ENCODE measurements around the gene MAU2. TPM values are rescaled to one million over a fixed set of nuclear protein-coding genes. Genes with fewer than 3 reads are reported as not detected.

Gene MAU2
- total RNA-seq, 2 donors from 2014 or later, result 26.2 to 35.5 TPM

GRCh38 chr19:19399733-19400433, 79.3 kb downstream of the MAU2 start:
- ATAC-seq, result peak in 1 of 2 donors; percentile 8
- intact Hi-C loops (cut with DNase I), result no loop called here
- DNase-seq, result no peak

GRCh38 chr19:19402656-19403372, 82.2 kb downstream of the MAU2 start:
- DNase-seq (no peak), ATAC-seq (no peak)
- intact Hi-C loops (cut with DNase I), result no loop called here

- intact Hi-C loops (cut with DNase I), result no loop called here
- DNase-seq, result no peak
- ATAC-seq, result no peak
Measured at GRCh38 chr19:19403373-19403901, 82.8 kb downstream of the MAU2 start.

GRCh38 chr19:19404879-19405860, 84.5 kb downstream of the MAU2 start, which contains the start of gene GATAD2A:
GATAD2A (plus strand) TSS chr19:19405675; CDS start chr19:19465346, 59,671 bp downstream.
- DNase-seq (peak; percentile 96), ATAC-seq (peak; percentile 95 to 96)
- intact Hi-C loops (cut with DNase I), result no loop called here

- intact Hi-C loops (cut with DNase I), result no loop called here
- ATAC-seq (peak in 1 of 2 donors; percentile 18), DNase-seq (peak; percentile 68)
Measured at GRCh38 chr19:19405971-19406877, 85.6 kb downstream of the MAU2 start.

GRCh38 chr19:19406878-19407632, 86.4 kb downstream of the MAU2 start:
- ATAC-seq (peak in 1 of 2 donors; percentile 6), DNase-seq (no peak)
- intact Hi-C loops (cut with DNase I), result no loop called here

- intact Hi-C loops (cut with DNase I), result no loop called here
- ATAC-seq (no peak), DNase-seq (no peak)
Measured at GRCh38 chr19:19407633-19407930, 87.0 kb downstream of the MAU2 start.

Other genes with a start within 250 kb of the MAU2 start
- 10 to 100 TPM; 19.1 to 21.2 TPM for gene TMEM161A, start 182.4 kb upstream of the MAU2 start, total RNA-seq
- gene MEF2B, start 150.6 kb upstream of the MAU2 start, total RNA-seq, result under 1 TPM; 0.21 to 0.55 TPM
- 10 to 100 TPM; 20.1 to 24.0 TPM for gene BORCS8, start 128.7 kb upstream of the MAU2 start, total RNA-seq
- gene RFXANK, start 128.6 kb upstream of the MAU2 start, total RNA-seq, result 10 to 100 TPM; 40.7 to 46.2 TPM
- 10 to 100 TPM in 1 of 2 donors, 1 to 10 TPM in 1; 9.4 to 11.2 TPM for gene NR2C2AP, start 117.4 kb upstream of the MAU2 start, total RNA-seq
- gene NCAN, start 108.9 kb upstream of the MAU2 start, total RNA-seq, result not detected
- gene TM6SF2, start 47.5 kb upstream of the MAU2 start, total RNA-seq, result 1 to 10 TPM in 1 of 2 donors, under 1 TPM in 1; 0.59 to 1.4 TPM
- 10 to 100 TPM; 33.5 to 40.5 TPM for gene SUGP1, start 320 bp upstream of the MAU2 start, total RNA-seq
- gene GATAD2A, start 84.8 kb downstream of the MAU2 start, total RNA-seq, result 10 to 100 TPM; 34.2 to 62.3 TPM
- under 1 TPM; 0.50 to 0.88 TPM for gene TSSK6, start 194.7 kb downstream of the MAU2 start, total RNA-seq
- gene NDUFA13, start 195.4 kb downstream of the MAU2 start, total RNA-seq, result 100 to 1,000 TPM; 850 to 852 TPM
- gene YJEFN3, start 208.1 kb downstream of the MAU2 start, total RNA-seq, result 1 to 10 TPM; 2.7 to 2.9 TPM
- gene CILP2, start 217.4 kb downstream of the MAU2 start, total RNA-seq, result under 1 TPM; 0.32 to 0.71 TPM

Data from left cardiac atrium (tissue), 4 donors.